Endodermal cell (in vitro differentiated cells): ENCODE data around the gene OR6C74. TPM values are rescaled to one million over a fixed set of nuclear protein-coding genes. Genes with fewer than 3 reads are reported as not detected.

Experiments
- DNase-seq: peaks from one replicate; pipeline ENCODE4 v3.0.0-alpha.2; 2017
- H3K27ac ChIP-seq: 2 replicates; pipeline ENCODE4 v1.5.1; 2013; ENCODE audit warnings: mild to moderate bottlenecking, low read depth, low read length, moderate library complexity
- H3K27me3 ChIP-seq: 2 replicates; pipeline ENCODE4 v1.6.1; 2013; ENCODE audit warnings: mild to moderate bottlenecking, low read length, moderate library complexity; ENCODE audit not compliant: insufficient read depth, control insufficient read depth, poor library complexity, severe bottlenecking
- H3K36me3 ChIP-seq: 2 replicates; pipeline ENCODE4 v1.7.0; 2013; ENCODE audit warnings: mild to moderate bottlenecking, low read length, moderate library complexity; ENCODE audit not compliant: control insufficient read depth, insufficient read depth
- H3K4me1 ChIP-seq: one replicate; pipeline ENCODE4 v1.7.0; 2013; ENCODE audit warnings: low read length; ENCODE audit not compliant: control insufficient read depth, insufficient read depth
- H3K4me3 ChIP-seq: 2 replicates; pipeline ENCODE4 v1.5.1; 2013; ENCODE audit warnings: mild to moderate bottlenecking, low read length, moderate library complexity
- H3K9ac ChIP-seq: 2 replicates; pipeline ENCODE4 v1.6.1; 2013; ENCODE audit warnings: mild to moderate bottlenecking, low read length, moderate library complexity; ENCODE audit not compliant: poor library complexity, severe bottlenecking; ENCODE audit errors: extremely low read depth
- H3K9me3 ChIP-seq: 2 replicates; pipeline ENCODE4 v1.6.1; 2013; ENCODE audit warnings: mild to moderate bottlenecking, low read length, moderate library complexity; ENCODE audit not compliant: control insufficient read depth
- H3K27ac Mint-ChIP-seq: 2 replicates; pipeline ENCODE4 v1.8.0; 2020; ENCODE audit warnings: mixed read lengths
- H3K27me3 Mint-ChIP-seq: 2 replicates; pipeline ENCODE4 v1.8.0; 2021; ENCODE audit warnings: mild to moderate bottlenecking, mixed read lengths; ENCODE audit not compliant: insufficient read depth
- H3K36me3 Mint-ChIP-seq: 2 replicates; pipeline ENCODE4 v1.8.0; 2020; ENCODE audit warnings: low read depth, mixed read lengths
- H3K4me1 Mint-ChIP-seq: 2 replicates; pipeline ENCODE4 v1.8.0; 2020; ENCODE audit warnings: mixed read lengths
- H3K4me3 Mint-ChIP-seq: 2 replicates; pipeline ENCODE4 v1.8.0; 2020; ENCODE audit warnings: mild to moderate bottlenecking, moderate library complexity, mixed read lengths
- H3K9me3 Mint-ChIP-seq: 2 replicates; pipeline ENCODE4 v1.8.0; 2020; ENCODE audit warnings: mild to moderate bottlenecking, mixed read lengths
- CTCF ChIP-seq: fragments of 200-600 bp; sonication (generic); conservative IDR thresholded peaks from 2 replicates; pipeline ENCODE4 v1.5.0; 2021; ENCODE audit warnings: antibody characterized with exemption, mild to moderate bottlenecking
- WGBS, 2 experiments: methylation state at CpG; one replicate each; pipeline versions ENCODE4 v1.1.5 to v1.1.7; 2013; ENCODE audit warnings: missing lambda C conversion rate in 2 of 2, mixed read lengths in 1 of 2; ENCODE audit not compliant: insufficient coverage in 1 of 2, insufficient read length in 1 of 2; 5-methylcytosine and 5-hydroxymethylcytosine counted together
- long read RNA-seq, 4 experiments: library from polyadenylated mRNA in 2 of 4; library from RNA in 1 of 4; library from capped mRNA in 1 of 4; stranded (forward) in 3 of 4; unstranded in 1 of 4; transcript quantifications; one replicate each; pipeline ENCODE4 v2.0.0, GENCODE V29; 2020 to 2021; ENCODE audit warnings: inconsistent platforms in 1 of 4
- polyA plus RNA-seq, 2 experiments: library from polyadenylated mRNA; stranded (reverse); fragments of 50-300 nt; gene quantifications; one replicate each; pipeline ENCODE4 v1.2.3, GENCODE V29; 2013
- total RNA-seq, 2 donors: library from RNA; stranded (reverse); fragmentation: NEBNext Ultra II Directional in 1 of 2; extraction: Animal tissue kit (Norgen Biotek cat#: 25700) in 1 of 2; gene quantifications; 2 replicates in 1 of 2; 3 replicates in 1 of 2; pipeline ENCODE4 v1.2.1, GENCODE V29; 2021

The OR6C74 gene
- not detected for total RNA-seq
- polyA plus RNA-seq (2013, experiment 1 of 2): not detected
- not detected for polyA plus RNA-seq (2013, experiment 2 of 2)
- long read RNA-seq, experiment 1: 0 reads
- long read RNA-seq, experiment 2: 0 reads
- long read RNA-seq, experiment 3: 0 reads
- long read RNA-seq, experiment 4: 0 reads

GRCh38 chr12:55244309-55244708 is at the start of gene OR6C74:
OR6C74 (plus strand) TSS chr12:55244609; CDS start chr12:55247288, 2,679 bp downstream.
- 100% methylated on average over 1 of the region's 3 CpGs; no CpG with 5 or more reads in 1 of the 2 experiments for WGBS, 2 experiments
- TF ChIP-seq CTCF: no peak
- Histone ChIP-seq H3K36me3 (no peaks in the 10 kb centered on the region), H3K4me1 (no peaks in the 10 kb centered on the region), H3K4me3 (no peak within 1 kb of the TSS), H3K9me3 (no peaks in the 10 kb centered on the region), H3K27ac (no peak within 1 kb of the TSS), H3K27me3 (no peaks in the 10 kb centered on the region), H3K9ac (no peak within 1 kb of the TSS)
- no peak within 1 kb of the TSS for H3K4me3 Mint-ChIP-seq
- no peak for DNase-seq
- no peaks in the 10 kb centered on the region for H3K36me3 Mint-ChIP-seq
- H3K27ac Mint-ChIP-seq: no peak within 1 kb of the TSS
- no peaks in the 10 kb centered on the region for H3K9me3 Mint-ChIP-seq
- no peaks in the 10 kb centered on the region for H3K27me3 Mint-ChIP-seq
- no peaks in the 10 kb centered on the region for H3K4me1 Mint-ChIP-seq

GRCh38 chr12:55220725-55221124 is 23.7 kb upstream of the OR6C74 start, which contains the start of gene OR10A7:
OR10A7 (plus strand) TSS chr12:55221025; CDS start chr12:55221025, 0 bp downstream.
- Mint-ChIP-seq H3K36me3 (no peaks in the 10 kb centered on the region), H3K27ac (no peak within 1 kb of the TSS), H3K27me3 (no peaks in the 10 kb centered on the region), H3K4me1 (no peaks in the 10 kb centered on the region), H3K4me3 (no peak within 1 kb of the TSS), H3K9me3 (no peaks in the 10 kb centered on the region)
- H3K27me3 ChIP-seq: no peaks in the 10 kb centered on the region
- no peaks in the 10 kb centered on the region for H3K9me3 ChIP-seq
- WGBS, 2 experiments: 77 to 90% methylated on average over 1 to 2 of the region's 2 CpGs
- H3K36me3 ChIP-seq: no peaks in the 10 kb centered on the region
- H3K4me1 ChIP-seq: no peaks in the 10 kb centered on the region
- H3K4me3 ChIP-seq: no peak within 1 kb of the TSS
- H3K9ac ChIP-seq: no peak within 1 kb of the TSS
- no peak within 1 kb of the TSS for H3K27ac ChIP-seq
- no peak for TF ChIP-seq CTCF
- DNase-seq: no peak

GRCh38 chr12:55226523-55226922 is 17.9 kb upstream of the OR6C74 start:
- Histone ChIP-seq H3K4me1 (no peaks in the 10 kb centered on the region), H3K9ac (no peak overlapping the region), H3K27me3 (no peaks in the 10 kb centered on the region), H3K4me3 (no peak overlapping the region), H3K36me3 (no peaks in the 10 kb centered on the region), H3K27ac (no peak overlapping the region), H3K9me3 (no peaks in the 10 kb centered on the region)
- WGBS, 2 experiments: 88% methylated on average over 1 of the region's 1 CpG; no CpG with 5 or more reads in 1 of the 2 experiments
- peaks cover 6% of the 10 kb centered on the region for H3K27me3 Mint-ChIP-seq
- no peaks in the 10 kb centered on the region for H3K36me3 Mint-ChIP-seq
- no peak overlapping the region for H3K4me3 Mint-ChIP-seq
- no peaks in the 10 kb centered on the region for H3K9me3 Mint-ChIP-seq
- no peak for DNase-seq
- H3K4me1 Mint-ChIP-seq: no peaks in the 10 kb centered on the region
- TF ChIP-seq CTCF: no peak
- H3K27ac Mint-ChIP-seq: no peak overlapping the region
